NCI-H526 (cell line): ENCODE measurements around the gene ARF6.
A peak's percentile ranks its signal among the peaks of the same experiment; 100 is the strongest.
"Not testable (repeated sequence)": the region's sequence is repeated elsewhere in the genome, so short reads cannot be mapped to it uniquely, and the experiment has no call there.

Experiments used
- DNase-seq, 2 experiments: peaks; one replicate each; lab custom pipeline; 2025; lab: John Stamatoyannopoulos, UW

ARF6 gene

GRCh38 chr14:49892636-49893308 is at the start of gene ARF6:
Gene ARF6 (plus strand): TSS chr14:49893082. CDS start chr14:49893737, 655 bp downstream.
- DNase-seq = peak; percentile 90 to 99

DNA sequence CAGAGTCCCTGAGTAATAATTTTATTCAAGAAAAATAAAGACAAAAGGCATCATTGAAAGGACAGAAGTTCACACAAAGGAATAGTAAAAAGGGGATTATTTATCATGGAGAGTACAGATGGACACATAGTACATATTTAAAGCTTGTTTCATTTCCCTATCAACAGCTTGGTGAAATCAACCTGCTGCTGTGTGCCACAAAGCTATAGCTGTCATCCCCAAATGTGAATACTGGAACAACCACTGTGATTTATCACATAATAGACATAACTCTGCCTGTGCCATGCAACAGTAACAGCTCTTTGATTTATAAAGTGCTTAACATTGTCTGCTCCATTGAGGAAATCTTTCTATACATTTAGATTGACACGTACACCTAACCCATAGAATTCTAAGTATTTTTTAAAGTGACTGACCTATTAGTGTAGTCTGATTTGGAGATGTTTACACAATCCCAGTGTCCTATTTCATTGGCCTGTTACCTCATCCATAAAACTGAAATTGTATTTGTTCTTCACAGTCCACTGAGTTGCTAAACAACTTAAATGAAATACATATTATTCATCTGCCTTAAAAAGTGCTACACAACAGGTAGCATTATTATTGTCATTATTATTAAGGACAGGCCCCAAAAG is 43.6 kb upstream of the ARF6 start:
- no peak for DNase-seq

DNA sequence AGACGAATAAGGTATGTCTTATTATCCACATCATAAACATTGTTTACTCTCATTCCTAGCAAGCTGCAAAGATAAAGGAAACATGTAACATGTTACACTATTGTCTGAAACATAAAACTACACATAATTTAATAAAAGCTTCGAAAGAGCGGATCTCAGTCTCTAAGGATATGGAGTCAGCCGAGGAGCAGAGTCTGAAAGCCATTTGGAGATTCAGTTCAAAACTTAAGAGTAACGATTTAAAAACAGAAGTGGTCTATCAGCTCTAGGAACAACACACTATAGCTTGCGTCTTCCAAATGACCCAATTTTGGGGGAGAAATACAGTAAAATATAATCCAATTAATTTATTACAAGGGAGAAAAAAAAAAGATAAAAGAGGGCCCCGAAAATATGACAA is 41.1 kb upstream of the ARF6 start:
- peak in 1 of 2 experiments; percentile 18 for DNase-seq

- peak; percentile 82 to 94 for DNase-seq
Observed at GRCh38 chr14:49852301-49853157, 40.4 kb upstream of the ARF6 start, which contains the start of gene NEMF. Gene NEMF (minus strand): TSS chr14:49852788. CDS start chr14:49852753, 35 bp downstream.

GRCh38 chr14:49853158-49853477 is 39.8 kb upstream of the ARF6 start:
- no peak for DNase-seq

DNA sequence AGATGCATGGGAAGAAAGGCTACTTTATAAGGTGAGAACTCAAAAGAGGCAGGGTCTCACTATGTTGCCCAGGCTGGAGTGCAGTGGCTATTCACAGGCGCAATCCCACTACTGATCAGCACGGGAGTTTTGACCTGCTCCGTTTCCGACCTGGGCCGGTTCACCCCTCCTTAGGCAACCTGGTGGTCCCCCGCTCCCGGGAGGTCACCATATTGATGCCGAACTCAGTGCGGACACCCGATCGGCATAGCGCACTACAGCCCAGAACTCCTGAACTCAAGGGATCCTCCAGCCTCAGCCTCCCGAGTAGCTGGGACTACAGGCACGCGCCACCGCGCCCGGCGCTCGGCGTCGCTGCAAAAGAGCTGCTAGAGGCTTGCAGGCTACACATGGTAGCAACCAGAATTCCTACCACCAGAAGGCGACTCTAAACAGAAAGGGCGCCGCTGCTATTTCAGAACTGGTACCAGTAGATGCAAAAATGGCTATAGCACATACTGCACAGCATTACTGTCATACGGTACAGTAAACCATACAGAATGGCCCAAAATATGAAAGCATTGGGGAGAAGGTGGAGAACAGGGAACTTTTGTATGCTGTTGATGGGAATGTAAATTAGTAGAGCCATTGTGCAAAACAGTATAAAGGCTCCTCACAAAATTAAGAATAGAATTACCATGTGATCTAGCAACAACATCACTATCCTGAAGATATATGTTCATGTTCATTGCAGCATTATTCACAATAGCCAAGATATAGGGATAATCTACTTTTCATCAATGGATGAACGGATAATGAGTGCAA is 39.1 kb upstream of the ARF6 start:
- DNase-seq = peak; percentile 51 to 88

- no peak for DNase-seq
Observed at GRCh38 chr14:49857427-49858003, 35.4 kb upstream of the ARF6 start.

- DNase-seq = no peak
Observed at GRCh38 chr14:49858383-49858782, 34.5 kb upstream of the ARF6 start.

- no peak for DNase-seq
Observed at GRCh38 chr14:49860988-49861698, 31.7 kb upstream of the ARF6 start.

GRCh38 chr14:49861699-49862088 is 31.2 kb upstream of the ARF6 start:
- DNase-seq = peak; percentile 25 to 75

- peak; percentile 82 to 86 for DNase-seq
Observed at GRCh38 chr14:49862089-49862673, 30.7 kb upstream of the ARF6 start.

DNA sequence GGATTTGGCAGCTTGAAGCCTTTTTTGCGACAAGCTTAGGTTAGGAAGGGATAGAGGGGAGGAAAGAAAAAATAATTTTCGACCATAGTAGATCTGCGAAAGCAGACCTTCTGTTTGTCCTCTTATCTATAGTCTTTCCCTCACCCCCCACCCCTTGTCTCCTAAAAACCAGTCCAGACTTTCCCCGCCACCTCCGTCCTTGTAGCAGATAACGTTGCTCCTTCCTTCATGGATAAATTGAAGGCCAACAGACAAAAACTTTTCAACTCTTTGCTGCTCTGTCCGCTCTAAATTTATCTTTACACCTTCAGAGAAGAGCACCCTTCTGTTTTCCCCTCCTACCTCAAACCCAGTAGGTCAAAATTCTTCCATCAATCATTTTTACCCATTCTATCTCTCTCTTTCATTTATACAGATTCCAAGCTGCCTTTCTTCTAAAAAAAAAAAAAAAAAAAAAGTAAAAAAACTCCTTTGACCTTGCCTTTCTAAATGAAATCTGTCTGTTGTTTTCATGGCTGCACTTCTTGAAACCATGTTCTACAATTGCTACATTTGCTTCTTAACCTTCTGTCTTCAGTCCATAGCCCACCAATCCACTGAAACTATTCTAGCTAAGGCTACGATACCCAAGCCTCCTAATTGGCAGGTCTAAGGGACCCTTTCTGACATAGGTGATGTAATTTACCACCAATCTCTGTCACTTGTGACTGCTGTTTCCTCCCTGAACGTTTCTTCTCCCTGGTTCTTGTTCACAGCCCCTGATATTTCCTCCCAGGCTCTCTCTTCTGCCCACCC is 29.2 kb upstream of the ARF6 start:
- peak in 1 of 2 experiments; percentile 24 for DNase-seq

DNA sequence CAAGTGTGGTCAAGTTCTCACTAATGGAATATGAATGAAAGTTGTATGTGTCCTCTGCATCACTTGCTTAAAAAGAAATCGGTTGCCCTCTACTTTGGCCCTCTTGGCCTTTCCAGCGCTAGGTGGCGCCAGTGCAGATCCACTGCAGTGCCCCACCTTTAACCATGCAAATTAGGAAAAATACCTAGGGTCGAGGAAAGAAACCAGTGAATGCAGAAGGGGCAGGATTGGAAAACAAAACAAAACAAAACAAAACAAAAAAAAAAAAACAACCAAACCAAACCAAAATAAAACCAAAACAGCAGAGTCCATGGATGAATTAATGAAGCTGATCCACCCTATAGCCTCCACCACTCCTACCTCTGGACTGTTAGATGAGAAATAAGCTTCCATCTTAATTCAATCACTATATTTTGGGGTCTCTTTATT is 27.4 kb upstream of the ARF6 start:
- peak; percentile 52 to 82 for DNase-seq

GRCh38 chr14:49867831-49868719 is 24.8 kb upstream of the ARF6 start:
- peak; percentile 88 to 97 for DNase-seq

DNA sequence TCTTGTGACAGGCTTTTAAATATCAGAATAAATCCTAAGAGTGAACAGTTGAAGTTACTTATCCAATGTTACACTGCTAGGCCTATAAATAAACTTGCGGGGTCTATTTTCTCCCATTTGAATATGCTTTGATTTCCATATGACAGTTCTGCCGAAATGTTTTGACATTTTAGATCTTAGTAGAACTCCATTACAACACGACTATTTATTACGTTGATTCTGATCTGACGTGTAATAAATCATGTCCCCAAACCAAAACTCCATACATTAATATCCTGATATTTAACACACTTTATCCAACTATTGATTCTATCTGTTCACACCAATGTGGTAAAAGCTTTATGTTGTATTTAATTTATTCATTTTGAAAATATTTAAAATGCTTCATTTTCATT is 24.2 kb upstream of the ARF6 start:
- peak in 1 of 2 experiments; percentile 35 for DNase-seq

DNA sequence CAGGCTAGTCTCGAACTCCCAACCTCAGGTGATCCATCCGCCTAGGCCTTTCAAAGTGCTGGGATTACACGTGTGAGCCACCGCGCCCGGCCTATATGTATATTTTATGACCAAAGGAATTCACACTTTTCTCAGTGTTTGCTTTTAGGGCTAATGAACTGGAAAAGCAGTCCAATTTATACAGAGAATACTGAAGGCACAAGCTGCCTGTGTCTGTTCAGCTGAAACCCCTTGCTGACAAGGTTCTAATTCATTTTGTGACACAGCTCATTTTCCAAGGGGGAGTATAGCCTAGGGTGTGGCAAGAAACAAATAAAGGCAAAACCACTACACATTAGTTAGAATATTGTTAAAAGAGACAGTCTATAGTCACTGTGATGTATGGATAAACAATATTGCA is 22.0 kb upstream of the ARF6 start:
- no peak for DNase-seq

- not testable (repeated sequence) for DNase-seq
Observed at GRCh38 chr14:49873548-49873947, 19.3 kb upstream of the ARF6 start.

- no peak for DNase-seq
Observed at GRCh38 chr14:49875640-49876198, 17.2 kb upstream of the ARF6 start.
